CD4-positive, CD25-positive, alpha-beta regulatory T cell (primary cell): ENCODE data around the gene NDRG3. TPM values are rescaled to one million over a fixed set of nuclear protein-coding genes. Genes with fewer than 3 reads are reported as not detected.
"Not testable (repeated sequence)": the region's sequence is repeated elsewhere in the genome, so short reads cannot be mapped to it uniquely, and the experiment has no call there.

Experiments
- ATAC-seq, 2 donors: fragments of 150-1000 bp; cut with Tn5 transposase; one replicate each; pipeline ENCODE4 v1.10.0; 2021; ENCODE audit warnings: low read depth in 2 of 2, moderate number of reproducible peaks in 2 of 2, moderate library complexity in 1 of 2
- DNase-seq, 3 donors: peaks; one replicate each; pipeline versions ENCODE4 v3.0.0 to v3.0.0-alpha.2; 2012 to 2022; ENCODE audit warnings: mixed read lengths in 1 of 3
- H3K27ac ChIP-seq: one replicate; pipeline ENCODE4 v1.7.0; 2013; ENCODE audit warnings: mild to moderate bottlenecking, low read length; ENCODE audit not compliant: insufficient read depth, poor library complexity, severe bottlenecking
- H3K27me3 ChIP-seq: one replicate; pipeline ENCODE4 v1.7.0; 2013; ENCODE audit warnings: low read length; ENCODE audit not compliant: control insufficient read depth, insufficient read depth
- H3K36me3 ChIP-seq: one replicate; pipeline ENCODE4 v1.7.0; 2013; ENCODE audit warnings: mild to moderate bottlenecking, low read length, moderate library complexity; ENCODE audit not compliant: control insufficient read depth, insufficient read depth
- H3K4me1 ChIP-seq: 2 replicates; pipeline ENCODE4 v1.7.0; 2013; ENCODE audit warnings: mild to moderate bottlenecking, low read length; ENCODE audit not compliant: insufficient read depth, control insufficient read depth, poor library complexity, severe bottlenecking
- H3K4me3 ChIP-seq: one replicate; pipeline ENCODE4 v1.7.0; 2013; ENCODE audit warnings: low read depth, mild to moderate bottlenecking, low read length, moderate library complexity
- H3K9me3 ChIP-seq, 2 experiments: 1 replicate in 1 of 2; 2 replicates in 1 of 2; pipeline ENCODE4 v1.7.0; 2013; ENCODE audit warnings: low read length in 2 of 2, mild to moderate bottlenecking in 1 of 2, moderate library complexity in 1 of 2; ENCODE audit not compliant: control insufficient read depth in 2 of 2
- H3K27ac Mint-ChIP-seq, 3 donors: one replicate each; pipeline ENCODE4 v1.8.0; 2020 to 2022; ENCODE audit warnings: mild to moderate bottlenecking in 3 of 3, mixed read lengths in 3 of 3, moderate library complexity in 2 of 3
- H3K27me3 Mint-ChIP-seq: one replicate; pipeline ENCODE4 v1.8.0; 2022; ENCODE audit warnings: mild to moderate bottlenecking, mixed read lengths
- H3K36me3 Mint-ChIP-seq: one replicate; pipeline ENCODE4 v1.8.0; 2020; ENCODE audit warnings: mixed read lengths
- H3K4me1 Mint-ChIP-seq, 4 donors: one replicate each; pipeline ENCODE4 v1.8.0; 2020 to 2022; ENCODE audit warnings: mixed read lengths in 4 of 4, mild to moderate bottlenecking in 1 of 4
- H3K4me3 Mint-ChIP-seq, 4 donors: one replicate each; pipeline ENCODE4 v1.8.0; 2020 to 2022; ENCODE audit warnings: mild to moderate bottlenecking in 4 of 4, mixed read lengths in 4 of 4, moderate library complexity in 3 of 4
- H3K9me3 Mint-ChIP-seq, 7 donors: one replicate each; pipeline ENCODE4 v1.8.0; 2020 to 2022; ENCODE audit warnings: mixed read lengths in 7 of 7, mild to moderate bottlenecking in 3 of 7, moderate library complexity in 2 of 7
- polyA plus RNA-seq, 4 donors: library from polyadenylated mRNA; unstranded; fragments of 300-500 nt; fragmentation: Illumina TruSeq; gene quantifications; one replicate each; pipeline ENCODE4 v1.2.3, GENCODE V29; 2021
- total RNA-seq: library from RNA; stranded (reverse); gene quantifications from one replicate; pipeline ENCODE4 v1.2.3, GENCODE V29; 2022

NDRG3 gene
- total and polyA plus RNA-seq, 5 donors from 2014 or later: 26.7 to 57.2 (median 54.8) TPM

GRCh38 chr20:36642136-36642535 is 103.8 kb downstream of the NDRG3 start:
- Mint-ChIP-seq H3K4me3 (peak overlapping the region; percentile 95 to 99 (median 97)), H3K36me3 (peaks cover 15% of the 10 kb centered on the region), H3K4me1 (peaks cover 14 to 61% (median 37%) of the 10 kb centered on the region in 4 donors), H3K27ac (peak overlapping the region in 2 of 3 donors; percentile 58 to 97), H3K27me3 (peaks cover 4% of the 10 kb centered on the region), H3K9me3 (no peaks in the 10 kb centered on the region)
- DNase-seq (no peak), ATAC-seq (no peak)
- H3K36me3 ChIP-seq: peaks cover 38% of the 10 kb centered on the region
- peak overlapping the region; percentile 51 for H3K4me3 ChIP-seq
- H3K9me3 ChIP-seq: no peaks in the 10 kb centered on the region
- no peak overlapping the region for H3K27ac ChIP-seq
- H3K27me3 ChIP-seq: no peaks in the 10 kb centered on the region
- H3K4me1 ChIP-seq: peaks cover 57% of the 10 kb centered on the region

GRCh38 chr20:36641506-36641843 is 104.4 kb downstream of the NDRG3 start:
- Mint-ChIP-seq H3K27ac (peak overlapping the region; percentile 84 to 96 (median 90)), H3K36me3 (peaks cover 15% of the 10 kb centered on the region), H3K4me3 (peak overlapping the region in 2 of 4 donors; percentile 29 to 41), H3K9me3 (no peaks in the 10 kb centered on the region), H3K27me3 (peaks cover 4% of the 10 kb centered on the region), H3K4me1 (peaks cover 14 to 56% (median 33%) of the 10 kb centered on the region in 4 donors)
- ATAC-seq (no peak), DNase-seq (no peak)
- Histone ChIP-seq H3K27me3 (no peaks in the 10 kb centered on the region), H3K36me3 (peaks cover 41% of the 10 kb centered on the region), H3K4me3 (no peak overlapping the region), H3K4me1 (peaks cover 52% of the 10 kb centered on the region), H3K9me3 (no peaks in the 10 kb centered on the region), H3K27ac (no peak overlapping the region)

- peaks cover 5 to 40% (median 20%) of the 10 kb centered on the region in 4 donors for H3K4me1 Mint-ChIP-seq
- H3K27ac Mint-ChIP-seq: peak overlapping the region in 1 of 3 donors; percentile 15
- H3K9me3 Mint-ChIP-seq, H3K27ac ChIP-seq, H3K4me3 Mint-ChIP-seq, H3K27me3 Mint-ChIP-seq, H3K4me3 ChIP-seq, H3K27me3 ChIP-seq, ATAC-seq, DNase-seq, H3K9me3 ChIP-seq: not testable (repeated sequence)
- peaks cover 18% of the 10 kb centered on the region for H3K36me3 Mint-ChIP-seq
- Histone ChIP-seq H3K4me1 (peaks cover 27% of the 10 kb centered on the region), H3K36me3 (peaks cover 59% of the 10 kb centered on the region)
Observed at GRCh38 chr20:36638876-36639400, 107.0 kb downstream of the NDRG3 start.

- ATAC-seq: no peak
- H3K27ac ChIP-seq: no peak overlapping the region
- Mint-ChIP-seq H3K9me3 (no peaks in the 10 kb centered on the region), H3K27ac (peak overlapping the region; percentile 48 to 94 (median 83)), H3K27me3 (no peaks in the 10 kb centered on the region), H3K4me1 (peaks cover 10 to 42% (median 26%) of the 10 kb centered on the region in 4 donors), H3K36me3 (peaks cover 26% of the 10 kb centered on the region), H3K4me3 (no peak overlapping the region)
- no peak for DNase-seq
- H3K4me1 ChIP-seq: peaks cover 15% of the 10 kb centered on the region
- H3K4me3 ChIP-seq: no peak overlapping the region
- no peaks in the 10 kb centered on the region for H3K27me3 ChIP-seq
- no peaks in the 10 kb centered on the region for H3K9me3 ChIP-seq
- H3K36me3 ChIP-seq: peaks cover 69% of the 10 kb centered on the region
Observed at GRCh38 chr20:36634342-36634741, 111.5 kb downstream of the NDRG3 start.

GRCh38 chr20:36633285-36633772 is 112.6 kb downstream of the NDRG3 start:
- H3K9me3 Mint-ChIP-seq: no peaks in the 10 kb centered on the region
- Histone ChIP-seq H3K36me3 (peaks cover 63% of the 10 kb centered on the region), H3K9me3 (no peaks in the 10 kb centered on the region), H3K27me3 (no peaks in the 10 kb centered on the region), H3K4me1 (peaks cover 24% of the 10 kb centered on the region), H3K27ac (peak overlapping the region; percentile 14), H3K4me3 (no peak overlapping the region)
- peaks cover 10 to 50% (median 26%) of the 10 kb centered on the region in 4 donors for H3K4me1 Mint-ChIP-seq
- no peak overlapping the region for H3K4me3 Mint-ChIP-seq
- peak overlapping the region in 2 of 3 donors; percentile 29 to 69 for H3K27ac Mint-ChIP-seq
- no peak for DNase-seq
- peaks cover 30% of the 10 kb centered on the region for H3K36me3 Mint-ChIP-seq
- ATAC-seq: no peak
- no peaks in the 10 kb centered on the region for H3K27me3 Mint-ChIP-seq

DNA sequence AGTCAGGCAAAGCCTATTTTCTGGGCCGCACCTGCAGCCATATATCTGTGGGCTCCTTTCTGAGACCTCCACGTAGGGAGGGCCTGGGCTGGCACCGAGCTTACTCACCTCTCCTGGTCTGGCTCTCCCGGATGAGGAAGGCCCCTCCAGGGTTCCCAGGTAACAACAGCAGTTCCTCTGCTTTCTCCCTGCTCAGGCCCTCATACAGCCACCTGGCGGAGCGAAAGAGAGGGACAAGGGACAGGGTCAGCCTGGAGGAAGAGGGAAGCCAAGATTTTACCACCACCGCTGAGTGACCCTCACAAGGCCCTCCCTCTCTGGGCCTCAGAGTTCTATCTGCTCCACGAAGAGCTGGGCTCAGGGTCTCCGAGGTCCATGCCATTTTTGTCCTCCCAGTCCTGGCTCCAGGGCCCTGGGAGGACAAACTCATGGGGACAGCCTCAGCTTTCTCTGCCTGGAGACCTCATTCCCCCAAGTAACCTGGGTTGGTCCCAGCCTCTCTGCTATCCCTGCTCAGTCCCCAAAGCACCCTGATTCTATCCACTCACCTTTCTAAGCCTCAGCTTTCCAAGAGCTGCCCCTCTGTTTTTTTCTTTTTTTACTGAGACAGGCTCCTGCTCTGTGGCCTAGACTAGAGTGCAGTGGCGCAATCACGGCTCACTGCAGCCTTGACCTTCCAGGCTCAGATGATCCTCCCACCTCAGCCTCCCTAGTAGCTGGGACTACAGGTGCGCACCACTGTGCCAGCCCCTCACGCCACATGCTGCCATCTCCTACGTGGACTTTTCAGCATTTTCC is 113.2 kb downstream of the NDRG3 start:
- peak overlapping the region; percentile 14 for H3K27ac ChIP-seq

GRCh38 chr20:36632147-36632486 is 113.8 kb downstream of the NDRG3 start:
- Mint-ChIP-seq H3K27ac (peak overlapping the region; percentile 97 to 99 (median 97)), H3K27me3 (no peaks in the 10 kb centered on the region), H3K36me3 (peaks cover 31% of the 10 kb centered on the region), H3K9me3 (no peaks in the 10 kb centered on the region), H3K4me3 (peak overlapping the region in 2 of 4 donors; percentile 39 to 68), H3K4me1 (peaks cover 10 to 57% (median 32%) of the 10 kb centered on the region in 4 donors)
- Histone ChIP-seq H3K27me3 (no peaks in the 10 kb centered on the region), H3K4me1 (peaks cover 26% of the 10 kb centered on the region), H3K9me3 (no peaks in the 10 kb centered on the region), H3K4me3 (no peak overlapping the region), H3K27ac (no peak overlapping the region), H3K36me3 (peaks cover 73% of the 10 kb centered on the region)
- ATAC-seq (no peak), DNase-seq (no peak)

More for the DNA sequence above, 113.2 kb downstream of the NDRG3 start:
- Histone ChIP-seq H3K27me3 (no peaks in the 10 kb centered on the region), H3K4me3 (no peak overlapping the region), H3K4me1 (peaks cover 26% of the 10 kb centered on the region), H3K9me3 (no peaks in the 10 kb centered on the region), H3K36me3 (peaks cover 67% of the 10 kb centered on the region)
- Mint-ChIP-seq H3K27me3 (no peaks in the 10 kb centered on the region), H3K4me1 (peaks cover 10 to 54% (median 29%) of the 10 kb centered on the region in 4 donors), H3K36me3 (peaks cover 31% of the 10 kb centered on the region), H3K9me3 (no peaks in the 10 kb centered on the region), H3K4me3 (peak overlapping the region in 1 of 4 donors; percentile 22), H3K27ac (peak overlapping the region in 2 of 3 donors; percentile 97 to 99)
- DNase-seq (no peak), ATAC-seq (no peak)
